Sciatic nerve (tissue), 2 donors: ENCODE results near the gene MRPL28. TPM values are rescaled to one million over a fixed set of nuclear protein-coding genes. Genes with fewer than 3 reads are reported as not detected.

Source experiments
- ATAC-seq: fragments of 200-7000 bp; cut with Tn5 transposase; one replicate; pipeline ENCODE4 v1.9.1; 2020; ENCODE audit warnings: mild to moderate bottlenecking, moderate library complexity
- DNase-seq: peaks from one replicate; pipeline ENCODE4 v3.0.0-alpha.2; 2020; ENCODE audit warnings: low spot score
- intact Hi-C: fragments of 100-400 bp; cut with DNase I; formaldehyde crosslinking; loops from one replicate; pipeline ENCODE4 v1.14.2; 2022
- total RNA-seq: library from RNA; stranded (reverse); fragmentation: NEBNext Ultra II Directional; extraction: Animal tissue kit (Norgen Biotek cat#: 25700); gene quantifications from one replicate; pipeline ENCODE4 v1.2.1, GENCODE V29; 2021
- donor health status: DM: no; HTN: no; CAD: no.
- donor health status: DM: no; HTN: no; CAD: no.

MRPL28 gene
- total RNA-seq, 1 donor from 2014 or later, result 32.5 TPM

DNA sequence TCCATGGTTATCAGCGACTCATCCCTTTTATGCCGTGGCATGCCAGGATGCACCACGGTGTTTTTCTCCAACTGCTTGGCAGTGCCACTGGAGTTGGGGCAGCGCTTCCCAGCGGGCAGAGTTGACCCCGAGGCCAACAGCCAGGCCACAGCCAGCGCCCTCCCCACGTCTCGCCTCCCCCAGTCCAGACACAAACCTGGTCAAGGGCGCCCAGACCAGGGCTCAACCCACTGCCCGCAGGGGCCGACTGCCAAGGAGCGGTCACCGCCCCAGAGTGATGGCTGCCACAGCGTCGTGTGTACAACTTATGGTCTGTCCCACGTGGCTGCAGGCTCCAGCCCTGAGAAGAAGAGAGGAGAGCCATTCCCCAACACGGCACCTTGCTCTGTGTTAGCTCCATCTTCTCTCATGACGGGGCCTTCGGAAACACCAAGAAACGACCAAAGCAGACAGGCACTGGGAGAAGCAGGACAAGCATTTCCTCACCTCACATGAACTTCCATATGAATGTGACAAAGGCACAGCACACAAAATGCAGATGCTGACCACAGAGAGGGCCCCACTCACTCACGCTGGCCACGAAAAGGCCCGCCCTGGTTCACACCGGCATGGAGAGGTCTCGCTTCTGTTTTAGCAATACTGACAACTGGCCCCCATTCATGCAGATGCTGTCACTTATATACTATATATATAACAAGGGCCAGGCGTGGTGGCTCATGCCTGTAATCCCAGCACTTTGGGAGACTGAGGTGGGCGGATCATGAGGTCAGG, 44.8 kb downstream of the MRPL28 start:
- intact Hi-C loops, result no loop called here
- DNase-seq (no peak), ATAC-seq (no peak)

DNA sequence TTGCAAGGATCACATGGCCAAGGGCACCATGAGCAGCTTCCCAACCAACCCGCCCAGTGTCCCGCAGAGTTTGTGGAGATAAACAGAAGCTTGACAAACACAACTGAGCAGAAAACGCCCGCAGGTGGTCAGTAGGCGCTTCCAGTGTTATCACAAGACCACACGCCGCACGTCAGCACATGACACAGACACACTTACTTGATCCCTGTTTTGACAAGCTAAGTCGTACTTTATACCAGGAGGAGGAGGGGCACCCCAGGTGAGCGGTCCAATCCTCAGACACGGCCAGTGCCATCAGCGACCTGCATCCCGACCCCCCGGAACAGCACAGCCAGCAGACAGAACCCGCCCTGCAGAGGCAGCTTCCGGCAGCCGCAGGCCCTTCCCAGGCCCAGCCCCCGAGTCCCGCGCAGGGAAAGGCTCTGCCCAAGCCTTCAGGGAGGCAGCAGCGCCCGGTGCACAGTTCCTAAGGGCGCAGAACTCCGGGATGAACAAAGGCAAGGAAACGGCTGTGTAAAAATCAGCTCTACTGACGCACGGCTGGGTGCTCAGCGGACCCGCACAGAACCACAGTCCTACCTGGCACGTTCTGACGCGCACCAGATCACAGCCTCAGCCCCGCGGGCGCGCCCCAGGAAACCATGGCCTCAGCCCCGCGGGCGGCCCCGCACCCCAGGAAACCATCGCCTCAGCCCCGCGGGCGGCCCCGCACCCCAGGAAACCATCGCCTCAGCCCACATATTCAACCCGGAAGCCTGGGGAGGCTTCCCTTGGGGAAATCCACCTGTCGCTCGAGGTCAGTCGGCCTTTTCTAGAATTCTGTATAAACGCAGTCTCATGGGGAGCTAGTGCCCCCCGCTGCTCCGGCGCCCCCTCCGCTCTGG, 45.6 kb downstream of the MRPL28 start:
- intact Hi-C loops, result no loop called here
- ATAC-seq (no peak), DNase-seq (no peak)

DNA sequence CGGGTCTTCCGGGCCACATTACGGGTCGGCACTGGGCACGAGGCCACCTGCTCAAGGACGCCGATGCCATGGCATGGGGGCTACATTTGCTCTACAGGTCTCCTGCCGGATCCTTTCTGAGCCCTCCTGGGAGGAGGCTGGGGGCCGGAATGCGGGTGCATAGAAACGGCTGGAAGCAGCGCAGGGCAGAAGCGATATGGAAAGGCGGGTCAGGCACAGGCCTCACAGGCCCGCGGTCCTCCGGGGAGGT, 46.2 kb downstream of the MRPL28 start:
- ATAC-seq (no peak), DNase-seq (no peak)
- intact Hi-C loops, result no loop called here

DNA sequence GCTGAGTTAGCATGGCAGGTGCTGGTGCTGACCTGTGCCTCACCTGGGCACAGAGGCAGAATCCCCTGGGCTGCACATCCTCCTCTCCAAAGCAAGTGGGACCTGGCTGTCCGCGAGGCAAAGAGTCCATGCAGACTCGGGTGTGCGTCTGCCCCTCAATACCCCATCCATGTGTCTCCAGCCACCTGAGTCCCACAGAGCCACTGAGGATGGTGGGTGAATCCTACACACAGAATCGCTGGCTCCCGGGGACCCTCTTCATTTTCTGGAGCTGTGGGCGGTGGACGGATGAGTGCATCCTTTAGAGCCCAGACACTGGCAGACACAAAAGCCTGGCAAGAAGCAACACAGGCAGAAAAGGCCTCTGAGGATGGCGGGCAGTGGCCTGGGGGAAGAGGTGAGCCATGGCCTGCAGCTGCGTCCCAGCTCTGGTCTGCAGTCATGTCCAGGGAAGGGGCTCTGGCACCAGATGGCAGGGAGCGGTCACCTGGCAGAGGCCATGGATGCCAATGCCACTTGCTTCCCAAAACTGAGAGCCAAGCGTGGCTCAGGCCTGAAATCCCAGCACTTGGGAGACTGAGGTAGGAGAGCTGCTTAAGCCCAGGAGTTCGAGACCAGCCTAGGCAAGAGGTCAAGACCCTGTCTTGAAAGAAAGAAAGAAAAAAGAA, 47.7 kb downstream of the MRPL28 start:
- ATAC-seq (no peak), DNase-seq (no peak)
- intact Hi-C loops, result no loop called here

DNA sequence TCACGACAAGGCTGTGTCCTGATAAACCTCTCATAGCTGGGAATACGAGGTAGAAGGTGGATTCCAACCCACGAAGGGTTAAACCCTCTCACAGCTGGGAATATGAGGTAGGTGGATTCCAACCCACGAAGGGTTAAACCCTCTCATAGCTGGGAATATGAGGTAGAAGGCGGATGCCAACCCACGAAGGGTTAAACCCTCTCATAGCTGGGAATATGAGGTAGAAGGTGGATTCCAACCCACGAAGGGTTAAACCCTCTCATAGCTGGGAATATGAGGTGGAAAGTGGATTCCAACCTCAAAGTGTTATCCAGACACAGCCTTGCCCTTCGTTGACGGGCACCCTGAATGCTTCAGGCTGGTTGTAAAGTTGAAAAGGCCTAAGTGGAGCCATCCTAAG, 48.8 kb downstream of the MRPL28 start:
- intact Hi-C loops, result no loop called here
- DNase-seq (no peak), ATAC-seq (no peak)

DNA sequence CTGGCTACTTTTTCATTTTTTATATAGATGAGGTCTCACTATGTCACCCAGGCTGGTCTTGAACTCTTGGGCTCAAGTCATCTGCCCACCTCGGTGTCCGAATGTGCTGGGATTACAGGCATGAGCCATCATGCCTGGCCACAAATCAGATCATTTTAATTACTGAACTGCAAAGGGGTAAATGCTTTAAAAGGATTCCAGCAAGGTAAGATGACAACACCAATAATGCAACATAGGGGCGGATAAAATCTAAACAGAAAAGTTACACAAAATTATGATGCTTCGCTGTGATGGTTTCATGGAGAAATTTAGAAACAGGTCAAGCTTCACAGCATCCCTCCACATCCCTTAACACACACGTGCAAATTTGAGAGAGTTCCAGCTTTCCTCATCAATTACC, 50.1 kb downstream of the MRPL28 start:
- ATAC-seq, result no peak
- intact Hi-C loops, result no loop called here
- no peak for DNase-seq

DNA sequence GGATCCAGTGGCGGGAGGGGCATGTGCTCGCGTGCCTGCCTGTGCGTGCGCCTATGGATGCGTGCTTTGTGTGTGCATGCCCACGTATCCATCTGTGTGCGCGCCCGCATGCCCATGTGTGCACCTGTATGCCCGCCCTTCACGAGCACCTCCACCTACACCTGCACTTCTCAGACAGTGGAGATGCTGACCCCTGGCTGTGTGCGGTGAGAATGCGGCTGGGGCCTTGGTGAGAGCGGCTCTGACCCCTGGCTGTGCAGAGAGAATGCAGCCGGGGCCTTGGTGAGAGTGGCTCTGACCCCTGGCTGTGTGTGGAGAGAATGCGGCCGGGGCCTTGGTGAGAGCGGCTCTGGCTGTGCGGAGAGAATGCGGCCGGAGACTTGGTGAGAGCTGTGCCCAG, 51.7 kb downstream of the MRPL28 start:
- intact Hi-C loops, result no loop called here
- ATAC-seq (no peak), DNase-seq (no peak)

DNA sequence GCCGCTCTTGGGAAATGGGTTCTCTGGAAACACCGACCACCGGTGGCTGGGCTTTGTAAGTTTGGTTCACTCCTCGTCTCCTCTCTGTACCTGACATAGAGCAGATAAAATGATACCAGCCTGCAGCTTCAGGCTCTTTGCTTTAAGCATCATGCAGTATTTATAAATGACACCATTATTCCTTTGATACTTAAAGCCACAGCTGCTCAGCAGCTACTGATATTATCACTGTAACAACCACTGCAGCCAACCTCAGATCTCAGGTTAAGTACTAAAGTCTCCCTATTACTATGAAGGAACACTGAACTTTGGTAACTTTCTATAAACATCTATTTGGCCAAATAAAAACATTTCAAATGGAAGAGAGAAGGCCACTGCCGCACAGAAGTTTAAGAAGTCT, 52.8 kb downstream of the MRPL28 start:
- ATAC-seq (no peak), DNase-seq (no peak)
- intact Hi-C loops, result no loop called here

Other genes with a start within 250 kb of the MRPL28 start
- gene NPRL3, start 231.9 kb downstream of the MRPL28 start, total RNA-seq, result 45.7 TPM
- gene HBZ, start 217.9 kb downstream of the MRPL28 start, total RNA-seq, result not detected
- 10.4 TPM for gene HBM, start 204.6 kb downstream of the MRPL28 start, total RNA-seq
- 11,939 TPM for gene HBA2, start 197.7 kb downstream of the MRPL28 start, total RNA-seq
- 11,060 TPM for gene HBA1, start 193.9 kb downstream of the MRPL28 start, total RNA-seq
- 3.2 TPM for gene HBQ1, start 190.1 kb downstream of the MRPL28 start, total RNA-seq
- 102 TPM for gene LUC7L, start 141.1 kb downstream of the MRPL28 start, total RNA-seq
- gene FAM234A, start 135.7 kb downstream of the MRPL28 start, total RNA-seq, result 129 TPM
- 48.9 TPM for gene RGS11, start 94.6 kb downstream of the MRPL28 start, total RNA-seq
- gene ARHGDIG, start 89.9 kb downstream of the MRPL28 start, total RNA-seq, result 0.94 TPM
- gene PDIA2, start 87.4 kb downstream of the MRPL28 start, total RNA-seq, result 0.85 TPM
- 20.1 TPM for gene AXIN1, start 17.8 kb downstream of the MRPL28 start, total RNA-seq
- gene PGAP6, start 11.4 kb upstream of the MRPL28 start, total RNA-seq, result 29.0 TPM
- gene NME4, start 26.7 kb upstream of the MRPL28 start, total RNA-seq, result 68.3 TPM
- 10.4 TPM for gene DECR2, start 31.3 kb upstream of the MRPL28 start, total RNA-seq
- 56.0 TPM for gene RAB11FIP3, start 55.1 kb upstream of the MRPL28 start, total RNA-seq
- 35.2 TPM for gene CAPN15, start 157.2 kb upstream of the MRPL28 start, total RNA-seq
- gene PRR35, start 189.9 kb upstream of the MRPL28 start, total RNA-seq, result not detected
- gene NHLRC4, start 196.5 kb upstream of the MRPL28 start, total RNA-seq, result 1.2 TPM
- 46.6 TPM for gene PIGQ, start 199.4 kb upstream of the MRPL28 start, total RNA-seq
- gene RAB40C, start 219.5 kb upstream of the MRPL28 start, total RNA-seq, result 22.5 TPM